Right ventricle myocardium inferior (tissue), 1 donor: ENCODE measurements around the gene SETD5. TPM values are rescaled to one million over a fixed set of nuclear protein-coding genes. Genes with fewer than 3 reads are reported as not detected.

ENCODE experiments used
- ATAC-seq: fragments of 200-7000 bp; cut with Tn5 transposase; one replicate; pipeline ENCODE4 v1.9.1; 2020; ENCODE audit warnings: mild to moderate bottlenecking, moderate library complexity
- DNase-seq: peaks from one replicate; pipeline ENCODE4 v3.0.0; 2021; ENCODE audit errors: missing footprints
- intact Hi-C: fragments of 100-400 bp; cut with DNase I; formaldehyde crosslinking; loops from one replicate; pipeline ENCODE4 v1.11.0; 2022
- total RNA-seq: library from RNA; stranded (reverse); fragmentation: NEBNext Ultra II Directional; extraction: Animal tissue kit (Norgen Biotek cat#: 25700); gene quantifications from one replicate; pipeline ENCODE4 v1.2.1, GENCODE V29; 2021
- donor health status: DM: no; HTN: yes; CAD: no; lungs with severe emphysema.

SETD5 gene
- total RNA-seq, 1 donor from 2014 or later, result 51.6 TPM

DNA sequence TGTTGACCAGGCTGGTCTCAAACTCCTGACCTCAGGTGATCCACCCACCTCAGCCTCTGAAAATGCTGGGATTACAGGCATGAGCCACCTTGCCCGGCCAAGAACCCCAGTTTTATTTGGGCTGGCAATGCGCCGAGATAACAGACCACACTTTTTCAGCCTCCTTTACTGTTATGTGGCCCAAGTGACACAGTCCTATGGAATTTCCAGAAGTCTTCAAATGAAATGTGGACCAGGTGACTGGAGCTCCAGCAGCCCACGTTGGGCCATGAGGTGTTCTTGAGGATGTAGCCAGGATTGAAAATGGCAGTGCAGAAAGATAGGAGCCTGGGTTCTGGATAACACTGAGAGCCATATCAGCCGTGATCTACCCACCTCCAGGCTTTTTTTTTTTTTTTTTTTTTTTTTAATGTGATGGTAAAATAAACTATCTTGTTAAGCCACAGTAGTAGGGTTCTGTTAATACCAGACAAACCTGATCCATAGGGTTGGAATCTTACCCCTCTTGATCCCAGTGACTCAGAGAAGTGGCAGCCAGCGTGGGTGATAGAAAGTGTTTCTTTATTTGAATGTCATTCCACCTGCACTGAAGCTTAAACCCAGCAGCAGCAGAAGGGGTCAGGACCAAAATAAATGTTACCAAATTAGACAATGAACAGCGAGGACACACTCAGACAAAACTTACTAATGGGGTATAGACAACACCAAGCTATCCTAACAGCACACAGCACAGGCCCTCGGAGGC is 100.6 kb downstream of the SETD5 start:
- ATAC-seq, result no peak

DNA sequence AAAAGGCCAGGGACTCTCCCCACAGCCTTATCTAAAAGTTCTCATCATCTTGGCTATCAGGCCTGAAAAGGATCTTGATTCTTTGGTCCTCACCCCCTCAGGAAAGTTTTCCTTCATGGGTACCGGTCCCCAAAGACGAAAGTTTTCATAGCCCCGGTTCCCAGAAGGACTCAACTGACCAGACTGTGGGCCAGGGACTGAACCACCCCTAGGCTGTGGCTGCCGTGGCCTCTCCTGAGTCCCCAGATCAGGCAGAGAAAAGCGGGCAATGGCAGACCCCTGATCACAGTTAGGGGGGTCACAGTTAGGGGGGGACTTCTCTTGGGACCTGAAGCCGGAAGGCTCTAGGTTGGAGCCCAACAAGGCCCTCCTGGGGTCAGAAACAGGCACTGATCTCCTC is 101.4 kb downstream of the SETD5 start:
- no peak for DNase-seq
- no peak for ATAC-seq
- intact Hi-C loops, result no loop called here

More for the DNA sequence above, 100.6 kb downstream of the SETD5 start:
- intact Hi-C loops, result no loop called here
- no peak for DNase-seq

DNA sequence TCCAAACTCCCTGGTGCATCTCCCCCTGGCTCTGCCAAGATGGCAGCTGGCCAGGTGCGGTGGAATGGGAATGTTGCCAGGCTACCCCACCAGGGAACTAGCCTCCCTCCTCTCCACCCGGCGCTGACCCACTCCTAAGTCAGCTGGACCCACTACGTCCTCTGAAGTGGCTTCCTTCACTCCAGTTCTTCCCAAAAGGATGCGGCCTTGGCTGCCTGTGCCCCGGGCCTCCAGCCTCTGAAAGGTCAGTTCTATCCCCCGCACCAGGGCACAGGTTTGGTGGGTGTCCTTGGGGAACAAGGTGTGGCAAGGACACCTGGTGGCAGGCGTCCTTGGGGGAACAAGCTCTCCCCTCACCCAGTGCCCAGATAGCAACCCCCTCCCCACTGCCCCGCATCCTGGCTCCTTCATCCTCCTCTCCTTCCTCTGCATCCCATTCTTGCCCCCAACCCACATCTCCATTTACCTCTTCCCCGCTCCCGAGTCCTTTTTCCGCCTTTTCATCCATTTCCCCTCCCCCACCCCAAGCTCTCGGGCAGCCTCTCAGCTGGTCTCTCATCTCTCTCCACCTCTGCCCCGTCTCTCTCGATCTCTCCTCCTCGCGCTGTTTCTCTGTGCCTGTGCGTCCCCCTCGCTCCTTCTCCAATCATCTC is 102.2 kb downstream of the SETD5 start:
- intact Hi-C loops, result loop anchor here (5.0 to 10.0 kb wide), 2 partner anchors 233 to 415 kb away; partner anchors contain the start of genes BRPF1 and IL17RC
- DNase-seq (no peak), ATAC-seq (no peak)

DNA sequence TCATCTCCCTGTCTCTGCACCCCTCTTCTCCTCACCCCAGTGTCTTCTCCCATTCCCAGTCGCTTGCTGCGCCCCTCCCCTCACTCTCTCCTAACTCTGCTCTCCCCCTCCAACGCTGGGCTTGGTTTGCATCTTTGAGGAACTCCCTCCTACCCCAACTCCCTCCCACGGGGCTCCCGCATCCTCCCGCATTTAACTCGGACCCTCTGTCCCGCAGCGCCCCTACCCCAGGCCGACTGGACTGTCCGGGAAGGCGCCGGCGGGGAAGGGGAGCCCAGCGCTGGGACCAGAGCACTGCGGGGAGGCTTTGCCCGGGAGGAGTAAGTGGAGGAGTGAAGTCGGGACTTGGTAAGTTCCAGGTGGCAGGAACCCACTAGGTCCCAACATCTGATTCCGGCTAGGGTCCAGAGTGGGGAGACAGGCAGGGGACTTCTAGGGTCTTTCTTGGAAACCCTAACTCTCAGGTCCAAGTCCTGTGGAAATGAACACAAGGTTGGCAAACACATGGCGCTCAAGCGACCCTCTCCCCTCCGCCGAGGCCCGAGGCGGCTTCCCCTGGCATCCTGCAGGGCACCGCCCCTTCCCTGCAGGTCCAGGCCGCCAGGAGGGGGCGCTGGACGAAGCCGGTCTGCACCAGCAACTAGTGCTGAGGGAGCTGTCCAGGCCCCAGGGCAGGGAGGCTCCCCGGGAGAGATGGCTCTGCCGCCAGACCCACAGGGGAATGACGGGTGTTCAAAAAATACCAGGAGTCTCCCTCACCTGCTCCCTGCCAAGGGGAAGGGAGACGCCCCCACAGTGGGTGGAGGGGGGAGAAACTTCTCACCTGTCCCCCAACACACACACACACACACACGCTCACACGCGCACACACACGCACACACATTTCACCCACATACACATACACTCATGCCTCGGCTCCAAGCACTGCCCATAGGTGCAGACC is 103.0 kb downstream of the SETD5 start:
- intact Hi-C loops, result loop anchor here (5.0 to 10.0 kb wide), 2 partner anchors 232 to 414 kb away; partner anchors contain the start of genes BRPF1 and IL17RC
- DNase-seq (peak; percentile 72), ATAC-seq (peak; percentile 60)

DNA sequence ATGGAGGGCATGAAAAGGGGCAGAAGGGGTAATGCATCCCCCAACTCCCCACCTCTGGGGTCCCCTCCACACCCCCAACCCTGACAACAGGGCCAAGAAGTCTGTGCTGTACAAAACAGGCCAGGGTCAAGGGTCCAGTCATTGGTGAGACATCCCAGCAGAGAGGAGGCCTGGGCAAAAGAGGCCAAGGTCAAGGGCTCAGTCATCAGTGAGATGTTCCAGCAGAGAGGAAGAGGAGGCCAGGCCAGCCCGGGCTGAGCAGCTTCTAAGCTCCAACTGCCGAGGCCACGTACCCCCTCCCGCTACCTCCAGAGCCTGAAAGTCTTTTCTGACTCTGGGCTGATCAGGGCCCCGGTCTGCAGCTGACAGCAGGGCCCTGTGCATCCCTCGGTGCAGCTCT is 103.8 kb downstream of the SETD5 start:
- DNase-seq, result no peak
- no peak for ATAC-seq
- intact Hi-C loops, result loop anchor here (5.0 to 10.0 kb wide), 2 partner anchors 231 to 414 kb away; partner anchors contain the start of genes BRPF1 and IL17RC

DNA sequence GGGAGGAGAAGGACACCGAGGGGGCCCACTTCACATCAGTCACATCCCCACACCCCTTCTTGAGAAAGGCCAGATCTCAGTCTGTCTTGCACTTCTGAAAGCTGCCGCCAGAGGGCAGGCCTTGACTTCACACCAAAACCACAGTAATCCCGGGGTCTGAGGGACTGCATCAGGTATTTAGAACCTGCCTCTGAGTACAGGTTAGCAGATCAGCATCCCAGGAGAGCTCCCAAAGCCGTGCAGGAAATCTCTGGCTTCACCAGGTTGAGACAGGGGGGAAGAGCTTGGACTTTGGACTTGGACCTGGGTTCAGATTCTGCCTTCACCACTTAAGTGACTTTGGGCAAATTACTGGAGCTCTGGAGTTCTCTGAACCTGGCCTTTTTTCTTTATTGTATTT is 105.9 kb downstream of the SETD5 start:
- ATAC-seq, result no peak
- peak; percentile 80 for DNase-seq
- intact Hi-C loops, result loop anchor here (5.0 to 10.0 kb wide), 2 partner anchors 229 to 412 kb away; partner anchors contain the start of genes BRPF1 and IL17RC

DNA sequence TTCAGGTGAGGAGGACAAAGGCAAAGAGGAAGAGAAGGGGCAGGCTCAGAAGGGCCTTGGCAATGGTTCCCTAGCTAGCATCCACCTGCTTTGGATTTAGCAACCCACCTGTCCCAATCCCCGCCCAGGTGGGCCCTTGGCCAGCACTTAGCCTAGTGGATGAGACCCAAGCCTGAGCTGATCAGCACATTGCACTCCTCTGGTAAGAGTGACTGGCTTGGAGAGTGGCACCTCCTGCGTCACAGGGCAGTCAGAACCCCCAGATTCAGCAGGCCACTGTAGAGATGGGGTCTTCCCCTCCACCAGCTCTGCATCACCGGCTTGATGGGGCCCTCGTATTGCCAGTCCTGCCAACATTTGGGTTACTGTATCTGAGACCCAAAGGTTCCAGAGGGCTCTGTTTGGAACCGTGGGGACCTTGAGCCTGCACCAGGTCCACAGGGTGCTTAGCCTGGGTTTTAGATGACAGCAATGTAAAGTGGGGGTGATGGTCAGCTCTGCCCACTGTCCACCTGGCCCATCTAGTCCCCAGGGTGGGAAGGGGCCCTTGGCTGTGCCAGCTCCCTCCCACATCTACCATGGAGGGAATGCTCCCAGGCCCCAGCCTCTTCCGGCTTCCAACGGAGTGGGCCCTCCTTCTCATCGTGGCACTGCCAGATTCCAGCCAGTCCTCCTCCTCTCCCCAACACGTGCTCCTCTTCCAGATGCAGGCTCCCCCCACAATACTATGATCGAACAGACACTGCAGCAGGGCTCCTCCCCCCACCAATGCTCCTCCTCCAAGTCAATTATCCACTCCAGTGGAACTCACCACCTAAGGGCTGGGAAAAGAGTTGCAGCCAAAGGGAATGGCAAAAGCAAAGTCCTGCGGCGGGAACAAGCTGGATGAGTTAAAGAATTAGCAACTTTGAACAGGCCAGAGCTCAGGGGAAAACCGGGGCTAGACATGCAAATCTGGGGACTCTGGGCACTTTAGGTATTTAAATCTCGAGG is 110.5 kb downstream of the SETD5 start:
- DNase-seq, result no peak

DNA sequence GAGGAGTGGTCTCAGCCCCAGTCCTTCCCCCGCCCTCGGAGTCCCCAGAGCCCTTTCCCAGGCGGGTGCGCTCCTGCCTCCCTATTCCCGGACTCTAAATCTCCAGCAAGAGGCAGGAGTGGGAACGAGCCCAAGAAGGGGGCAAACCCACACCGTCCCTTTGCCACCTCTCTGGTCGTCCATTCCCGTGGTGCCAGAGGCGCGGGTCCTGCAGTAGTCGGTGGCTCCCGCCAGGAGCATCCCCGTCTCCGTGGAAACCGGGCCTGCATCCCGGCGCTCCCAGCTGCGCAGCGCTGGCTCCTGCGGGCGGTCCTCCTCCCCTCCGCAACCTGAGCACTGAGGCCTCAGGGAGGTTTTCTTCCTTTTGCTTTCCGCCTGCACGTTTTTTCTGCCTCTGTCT is 111.4 kb downstream of the SETD5 start:
- intact Hi-C loops, result loop anchor here (10.0 kb wide), 1 partner anchor 406 kb away; the partner anchor contains the start of gene IL17RC
- DNase-seq (no peak), ATAC-seq (no peak)

More for the DNA sequence above, 110.5 kb downstream of the SETD5 start:
- ATAC-seq, result no peak
- intact Hi-C loops, result loop anchor here (10.0 kb wide), 1 partner anchor 407 kb away; the partner anchor contains the start of gene IL17RC

- DNase-seq (no peak), ATAC-seq (no peak)
- intact Hi-C loops, result no loop called here
These were observed 115.1 kb downstream of the SETD5 start for GRCh38 chr3:9512456-9513045.

- DNase-seq (no peak), ATAC-seq (no peak)
- intact Hi-C loops, result no loop called here
These were observed 116.9 kb downstream of the SETD5 start for GRCh38 chr3:9514306-9514705.

DNA sequence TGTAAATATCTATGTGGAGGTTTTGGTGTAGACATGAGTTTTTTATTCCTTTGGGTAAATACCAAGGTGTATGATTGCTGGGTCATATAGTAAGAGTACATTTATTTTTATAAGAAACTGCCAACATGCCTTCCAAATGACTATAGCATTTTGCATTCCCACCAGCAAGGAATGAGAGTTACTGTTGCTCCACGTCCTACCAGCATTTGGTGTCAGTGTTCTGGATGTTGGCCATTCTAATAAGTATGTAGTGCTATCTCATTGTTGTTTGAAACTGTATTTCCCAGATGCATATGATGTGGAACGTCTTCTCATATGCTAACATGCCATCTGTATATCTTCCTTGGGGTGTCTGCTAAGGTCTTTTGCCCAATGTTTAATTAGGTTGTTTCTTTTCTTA is 117.5 kb downstream of the SETD5 start:
- intact Hi-C loops, result no loop called here
- DNase-seq, result no peak
- no peak for ATAC-seq

- DNase-seq (no peak), ATAC-seq (no peak)
- intact Hi-C loops, result no loop called here
These were observed 127.7 kb downstream of the SETD5 start for GRCh38 chr3:9525078-9525477.

Other genes with a start within 250 kb of the SETD5 start
- 6.1 TPM for gene SRGAP3, start 148.0 kb upstream of the SETD5 start, total RNA-seq
- gene THUMPD3, start 34.6 kb upstream of the SETD5 start, total RNA-seq, result 48.3 TPM
- not detected for gene LHFPL4, start 156.2 kb downstream of the SETD5 start, total RNA-seq